ENCODE measurements around the gene C17orf75. TPM values are rescaled to one million over a fixed set of nuclear protein-coding genes. Genes with fewer than 3 reads are reported as not detected.
A peak's percentile ranks its signal among the peaks of the same experiment; 100 is the strongest.

Gene C17orf75
- total and polyA plus RNA-seq, 2 of the 8 experiments (the other 6 are each of a cell fraction or from before 2014, with no cell fraction given), result 15.8 to 42.6 TPM

- H2AK5ac ChIP-seq (ENCODE audit: low read depth, low read length), result no peak overlapping the region
- H2BK5ac ChIP-seq (ENCODE audit: low read depth, low read length), result no peak overlapping the region
- no peaks in the 10 kb centered on the region for H3K27me3 ChIP-seq (replicated peaks in 1 of 4; ENCODE audit: control insufficient read depth in 3 of 4, extremely low read depth in 1 of 4, insufficient read depth in 3 of 4, low read length in 3 of 4)
- H2BK120ac ChIP-seq (replicated peaks; ENCODE audit: low read depth, low read length), result no peak overlapping the region
- H3K4ac ChIP-seq (replicated peaks; ENCODE audit: insufficient read length, low read depth, low read length), result no peak overlapping the region
- H3K4me3 ChIP-seq (ENCODE audit: extremely low read depth in 1 of 4, insufficient read depth in 2 of 4, low read depth in 3 of 4, low read length in 4 of 4), result no peak overlapping the region
- no peaks in the 10 kb centered on the region for H4K20me1 ChIP-seq (replicated peaks in 1 of 2; ENCODE audit: control insufficient read depth in 1 of 2, insufficient read depth in 2 of 2, low read length in 2 of 2)
- H3K36me3 ChIP-seq (ENCODE audit: control insufficient read depth in 2 of 4, insufficient read depth in 4 of 4, low read length in 3 of 4), result peaks cover 0 to 5% (median 0%) of the 10 kb centered on the region in 4 experiments; a peak in 1 of 8 replicates
- H3K23ac ChIP-seq (ENCODE audit: insufficient read length), result no peak overlapping the region
- FAIRE-seq (no peak), DNase-seq (ENCODE audit: low read depth in 1 of 2, low spot score in 2 of 2) (no peak)
- H3K79me2 ChIP-seq (ENCODE audit: control insufficient read depth in 1 of 2, insufficient read depth in 2 of 2, low read length in 2 of 2), result no peaks in the 10 kb centered on the region
- no peak overlapping the region for H3K27ac ChIP-seq (ENCODE audit: low read depth, low read length)
- no peaks in the 10 kb centered on the region for H3K9me3 ChIP-seq (ENCODE audit: insufficient read depth in 2 of 2, low read depth in 1 of 2, low read length in 1 of 2)
- H2BK12ac ChIP-seq (ENCODE audit: low read depth, low read length), result peak overlapping the region; percentile 7; the same call in 1 of the 2 replicates
- 0 out of 2 replicates have a peak, but pooled peaks cover 2% of the 10 kb centered on the region for H3K23me2 ChIP-seq (ENCODE audit: low read depth, low read length)
- H3K9ac ChIP-seq (replicated peaks in 1 of 4; ENCODE audit: extremely low read depth in 1 of 4, low read depth in 3 of 4, low read length in 3 of 4), result no peak overlapping the region
- no peak overlapping the region for H4K5ac ChIP-seq (ENCODE audit: insufficient read length, low read depth, low read length)
- no peak overlapping the region for H2BK20ac ChIP-seq (ENCODE audit: low read length)
- H2BK15ac ChIP-seq (ENCODE audit: low read length), result no peak overlapping the region; the same call in 1 of the 2 replicates
- ChIA-PET CTCF (ENCODE audit: partially characterized antibody) (interaction anchor here (13.3 kb wide), 1 partner anchor 58 kb away, joined by 170 read pairs; no protein-coding TSS in a partner anchor), POLR2A (ENCODE audit: partially characterized antibody) (no interaction called here)
- H3K4me1 ChIP-seq (replicated peaks in 1 of 4; ENCODE audit: control insufficient read depth in 3 of 4, insufficient read depth in 4 of 4, low read length in 3 of 4), result peaks cover 2 to 7% (median 5%) of the 10 kb centered on the region in 4 experiments
- no peak overlapping the region for H2AFZ ChIP-seq (ENCODE audit: low read length)
- H3K14ac ChIP-seq (ENCODE audit: insufficient read length), result no peak overlapping the region
- H3K18ac ChIP-seq (ENCODE audit: extremely low read depth, low read length), result no peak overlapping the region; the same call in none of the 2 replicates
- WGBS, 2 experiments (ENCODE audit: extremely low coverage in 1 of 2, insufficient coverage in 1 of 2, insufficient read length in 1 of 2, insufficient replicate concordance in 2 of 2, low coverage in 1 of 2, low lambda C conversion rate in 2 of 2, missing lambda C conversion rate in 1 of 2), result 92% methylated on average over 6 of the region's 9 CpGs; no CpG with 5 or more reads in 1 of the 2 experiments
- H3K79me1 ChIP-seq (ENCODE audit: low read depth, low read length), result no peaks in the 10 kb centered on the region
- no peak overlapping the region for H4K8ac ChIP-seq (ENCODE audit: extremely low read depth, insufficient read depth, low read length)
- H4K91ac ChIP-seq (replicated peaks; ENCODE audit: insufficient read length, low read length), result no peak overlapping the region
- H3K4me2 ChIP-seq (ENCODE audit: insufficient read depth in 1 of 2, low read depth in 2 of 2, low read length in 2 of 2), result no peak overlapping the region
- H3K56ac ChIP-seq (replicated peaks; ENCODE audit: insufficient read length, low read depth, low read length), result no peak overlapping the region
These were observed 27.3 kb downstream of the C17orf75 start for GRCh38 chr17:32314636-32315035.
